Endothelial cell of umbilical vein (primary cell): ENCODE results near the gene SLC50A1. TPM values are rescaled to one million over a fixed set of nuclear protein-coding genes. Genes with fewer than 3 reads are reported as not detected.
"Not testable (repeated sequence)": the region's sequence is repeated elsewhere in the genome, so short reads cannot be mapped to it uniquely, and the experiment has no call there.

Experiments used
- BruUV-seq: library from RNA; stranded (reverse); fragments of 400-500 nt; replicated peaks from 2 replicates; lab custom pipeline; 2021; lab: Mats Ljungman, UMichigan
- CTCF ChIA-PET: fragments of 300-600, 350-600 bp; sonication (Branson Sonifier 250); formaldehyde crosslinking; loops from one replicate; lab custom pipeline; 2021; ENCODE audit warnings: antibody characterized with exemption, inconsistent platforms; lab: Charles Lee
- POLR2A ChIA-PET: fragments of 300-600, 350-600 bp; sonication (Branson Sonifier 250); formaldehyde crosslinking; loops from one replicate; lab custom pipeline; 2021; ENCODE audit warnings: antibody characterized with exemption, inconsistent platforms; lab: Charles Lee
- DNase-seq: peaks from one replicate; pipeline ENCODE4 v3.0.0-alpha.2; 2011; ENCODE audit warnings: low read depth, low spot score
- FAIRE-seq: peaks from 2 replicates; lab custom pipeline; 2011; peaks lifted over from hg19 to GRCh38; lab: Jason Lieb, UNC
- H2AFZ ChIP-seq: 2 replicates; pipeline ENCODE4 v1.6.0; 2012; ENCODE audit warnings: low read depth, low read length, control low read depth, inconsistent platforms
- H3K27ac ChIP-seq: 2 replicates; pipeline ENCODE4 v1.5.1; 2011; ENCODE audit warnings: low read depth, mild to moderate bottlenecking, control low read depth, low read length, moderate library complexity; ENCODE audit not compliant: insufficient read depth
- H3K27me3 ChIP-seq, 2 experiments: 2 replicates each; pipeline versions ENCODE4 v1.6.0 to v1.6.1; 2011; ENCODE audit warnings: low read length in 2 of 2, mixed read lengths in 1 of 2; ENCODE audit not compliant: control insufficient read depth in 2 of 2, insufficient read depth in 2 of 2
- H3K36me3 ChIP-seq, 2 experiments: 2 replicates in 1 of 2; 3 replicates in 1 of 2; pipeline ENCODE4 v1.5.1; 2011; ENCODE audit warnings: low read length in 2 of 2, mild to moderate bottlenecking in 1 of 2, moderate library complexity in 1 of 2; ENCODE audit not compliant: control insufficient read depth in 2 of 2, insufficient read depth in 2 of 2; ENCODE audit errors: extremely low read depth in 1 of 2
- H3K4me1 ChIP-seq: 3 replicates; pipeline ENCODE4 v1.5.1; 2011; ENCODE audit warnings: mild to moderate bottlenecking, low read length; ENCODE audit not compliant: control insufficient read depth, insufficient read depth; ENCODE audit errors: extremely low read depth
- H3K4me2 ChIP-seq: 2 replicates; pipeline ENCODE4 v1.6.1; 2011; ENCODE audit warnings: low read length, control low read depth, mixed read lengths; ENCODE audit not compliant: insufficient read depth
- H3K4me3 ChIP-seq, 3 experiments: fragments of 200-600 bp in 1 of 3; sonication (generic), shearing (Covaris generic) in 1 of 3; replicated peaks in 1 of 3; 2 replicates each; pipeline ENCODE4 v1.5.1; 2011 to 2016; ENCODE audit warnings: control low read depth in 3 of 3, low read length in 3 of 3, mild to moderate bottlenecking in 2 of 3, inconsistent platforms in 1 of 3, low read depth in 1 of 3, moderate library complexity in 1 of 3; ENCODE audit not compliant: insufficient read depth in 1 of 3
- H3K79me2 ChIP-seq: 2 replicates; pipeline ENCODE4 v1.6.0; 2012; ENCODE audit warnings: low read length, inconsistent platforms; ENCODE audit not compliant: control insufficient read depth, insufficient read depth
- H3K9ac ChIP-seq: replicated peaks from 2 replicates; pipeline ENCODE3; 2011; ENCODE audit warnings: low read length, control low read depth; ENCODE audit not compliant: insufficient read depth; ENCODE audit errors: extremely low read depth
- H3K9me1 ChIP-seq: replicated peaks from 3 replicates; pipeline ENCODE4 v1.6.0; 2011; ENCODE audit warnings: mild to moderate bottlenecking, low read length; ENCODE audit not compliant: control insufficient read depth, insufficient read depth; ENCODE audit errors: extremely low read depth
- H3K9me3 ChIP-seq: replicated peaks from 2 replicates; pipeline ENCODE4 v1.5.1; 2012; ENCODE audit warnings: low read length, inconsistent platforms; ENCODE audit not compliant: control insufficient read depth, insufficient read depth
- H4K20me1 ChIP-seq: replicated peaks from 2 replicates; pipeline ENCODE3; 2011; ENCODE audit warnings: mild to moderate bottlenecking, low read length; ENCODE audit not compliant: control insufficient read depth, insufficient read depth; ENCODE audit errors: extremely low read depth
- CTCF ChIP-seq, 2 donors: IDR thresholded peaks; 1 replicate in 1 of 2; 2 replicates in 1 of 2; pipeline ENCODE4 v1.5.1; 2011; ENCODE audit warnings: low read length in 2 of 2, mild to moderate bottlenecking in 2 of 2, moderate library complexity in 2 of 2, control low read depth in 1 of 2, inconsistent platforms in 1 of 2, low read depth in 1 of 2; ENCODE audit not compliant: insufficient read depth in 1 of 2; ENCODE audit errors: extremely low read depth in 1 of 2
- EZH2 ChIP-seq: IDR thresholded peaks from 2 replicates; pipeline ENCODE4 v1.6.1; 2012; ENCODE audit warnings: borderline replicate concordance, low read depth, mild to moderate bottlenecking, moderate library complexity, low read length, inconsistent platforms; ENCODE audit not compliant: severe bottlenecking
- FOS ChIP-seq: IDR thresholded peaks from 2 replicates; pipeline ENCODE4 v1.6.1; 2011; ENCODE audit warnings: mild to moderate bottlenecking, low read length, moderate library complexity, borderline replicate concordance; ENCODE audit not compliant: insufficient read depth
- GATA2 ChIP-seq: IDR thresholded peaks from 2 replicates; pipeline ENCODE4 v1.7.0; 2011; ENCODE audit warnings: low read depth, mild to moderate bottlenecking, moderate library complexity, mixed read lengths, low read length; ENCODE audit not compliant: insufficient read length, insufficient read depth
- JUN ChIP-seq: IDR thresholded peaks from 2 replicates; pipeline ENCODE4 v1.6.1; 2011; ENCODE audit warnings: borderline replicate concordance, low read depth; ENCODE audit not compliant: insufficient read length, insufficient read depth
- MYC ChIP-seq: IDR thresholded peaks from one replicate; pipeline ENCODE4 v1.6.1; 2011; ENCODE audit warnings: mild to moderate bottlenecking, low read depth, low read length
- POLR2A ChIP-seq: IDR thresholded peaks from 2 replicates; pipeline ENCODE4 v1.6.1; 2012; ENCODE audit warnings: low read depth, mild to moderate bottlenecking, control low read depth, low read length
- POLR2AphosphoS5 ChIP-seq: IDR thresholded peaks from 2 replicates; pipeline ENCODE4 v1.6.1; 2012; ENCODE audit warnings: low read depth, mild to moderate bottlenecking, control low read depth, low read length, moderate library complexity; ENCODE audit not compliant: insufficient read depth
- dilution Hi-C: fragments of 300-500 bp; cut with MboI; formaldehyde crosslinking; loops from one replicate; pipeline ENCODE4 v1.15.0; 2019; ENCODE audit warnings: low sequenced_read_pairs; ENCODE audit not compliant: extremely low pct_ligation_motif_present
- intact Hi-C: fragments of 100-400 bp; cut with micrococcal nuclease; formaldehyde crosslinking; loops from one replicate; pipeline ENCODE4 v1.10.0; 2022
- polyA plus RNA-seq, 4 experiments: library from polyadenylated mRNA; depleted of rRNA in 3 of 4; stranded (reverse) in 3 of 4; unstranded in 1 of 4; fragments of >200 nt; gene quantifications; 2 replicates each; pipeline versions ENCODE4 v1.2.1 to v1.2.3, GENCODE V29; 2011 to 2012; ENCODE audit warnings: missing spikeins in 1 of 4
- total RNA-seq: library from RNA; stranded (reverse); gene quantifications from 2 replicates; pipeline ENCODE4 v1.2.3, GENCODE V29; 2021
- TF ChIP-seq, protein P1 (sequence below): IDR thresholded peaks from 2 replicates; pipeline ENCODE4 v1.6.1; 2011; ENCODE audit not compliant: insufficient read depth, insufficient read length

SLC50A1 gene
- total and polyA plus RNA-seq, 2 donors (not counting 3 experiments of a cell fraction or from before 2014, with no cell fraction given), result 29.5 to 66.1 TPM

DNA sequence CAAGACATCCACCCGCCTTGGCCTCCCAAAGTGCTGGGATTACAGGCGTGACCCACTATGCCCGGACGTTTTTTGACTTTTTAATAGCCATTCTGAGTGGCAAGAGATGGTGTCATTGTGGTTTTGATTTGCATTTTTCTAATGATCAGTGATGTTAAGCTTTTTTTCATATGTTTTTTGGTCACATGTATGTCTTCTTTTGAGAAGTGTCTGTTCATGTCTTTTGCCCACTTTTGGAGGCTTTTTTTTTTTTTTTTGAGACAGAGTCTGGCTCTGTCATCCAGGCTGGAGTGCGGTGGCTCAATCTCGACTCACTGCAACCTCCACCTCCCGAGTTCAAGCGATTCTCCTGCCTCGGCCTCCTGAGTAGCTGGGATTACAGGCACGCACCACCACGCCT is 29.0 kb downstream of the SLC50A1 start:
- H2AFZ ChIP-seq, dilution Hi-C loops, H3K4me3 ChIP-seq, H3K4me2 ChIP-seq, BruUV-seq, FAIRE-seq, H4K20me1 ChIP-seq, H3K36me3 ChIP-seq, H3K9me1 ChIP-seq, H3K9ac ChIP-seq, DNase-seq, intact Hi-C loops, H3K9me3 ChIP-seq, H3K79me2 ChIP-seq, POLR2A ChIA-PET, H3K27me3 ChIP-seq, H3K27ac ChIP-seq: not testable (repeated sequence)
- CTCF ChIA-PET, result interaction anchor here (1.5 kb wide), 1 partner anchor 73 kb away, joined by 6 read pairs; no protein-coding TSS in a partner anchor
- H3K4me1 ChIP-seq, result peaks cover 16% of the 10 kb centered on the region

- Histone ChIP-seq H3K4me1 (peaks cover 16% of the 10 kb centered on the region), H3K9me3 (no peaks in the 10 kb centered on the region), H3K4me3 (no peak overlapping the region), H3K27me3 (no peaks in the 10 kb centered on the region), H3K4me2 (peak overlapping the region; percentile 42), H4K20me1 (no peaks in the 10 kb centered on the region), H2AFZ (peak overlapping the region; percentile 56), H3K9me1 (no peaks in the 10 kb centered on the region), H3K36me3 (peaks cover 3 to 9% of the 10 kb centered on the region in 2 experiments), H3K27ac (peak overlapping the region; percentile 87), H3K9ac (peak overlapping the region; percentile 67), H3K79me2 (no peaks in the 10 kb centered on the region)
- DNase-seq (no peak), FAIRE-seq (no peak)
- POLR2A ChIA-PET, result interaction anchor here (0.6 kb wide), 1 partner anchor 27 kb away, joined by 3 read pairs; no protein-coding TSS in a partner anchor
- CTCF ChIA-PET, result interaction anchor here (0.6 to 8.3 kb wide), 12 partner anchors 16 to 496 kb away, joined by 3 to 673 read pairs (median 18); partner anchors contain the start of genes ADAM15, DPM3, EFNA1 and SLC50A1
- BruUV-seq, result no TSS peak
- intact Hi-C loops, result no loop called here
- TF ChIP-seq, protein P1, sequence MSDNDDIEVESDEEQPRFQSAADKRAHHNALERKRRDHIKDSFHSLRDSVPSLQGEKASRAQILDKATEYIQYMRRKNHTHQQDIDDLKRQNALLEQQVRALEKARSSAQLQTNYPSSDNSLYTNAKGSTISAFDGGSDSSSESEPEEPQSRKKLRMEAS, result no peak
- TF ChIP-seq JUN (no peak), GATA2 (no peak), POLR2AphosphoS5 (no peak), EZH2 (no peak), CTCF (IDR thresholded peaks at IDR 0.05; ENCODE audit: extremely low read depth in 1 of 2, insufficient read depth in 1 of 2, low read depth in 1 of 2, low read length in 2 of 2) (no peak), MYC (no peak), FOS (no peak), POLR2A (no peak)
- dilution Hi-C loops, result no loop called here
Measured at GRCh38 chr1:155166051-155166470, 30.4 kb downstream of the SLC50A1 start.
